Natural killer cell treated with Interleukin-12 subunit alpha and Interleukin-12 subunit beta and Interleukin-15 and Interleukin-18, amount 100 ng/mL, for 72 hours (primary cell): ENCODE results near the gene CCDC127. TPM values are rescaled to one million over a fixed set of nuclear protein-coding genes. Genes with fewer than 3 reads are reported as not detected.
A peak's percentile ranks its signal among the peaks of the same experiment; 100 is the strongest.

Experiments used
- ATAC-seq, 2 donors: fragments of 150-1000 bp; cut with Tn5 transposase in 1 of 2; sonication (Bioruptor Pico), chemical (Tn5 transposase) in 1 of 2; 2 replicates each; pipeline ENCODE4 v1.10.0; 2021
- DNase-seq: peaks from one replicate; pipeline ENCODE4 v3.0.0; 2022; ENCODE audit warnings: low spot score
- H3K27ac Mint-ChIP-seq, 2 donors: 1 replicate in 1 of 2; 2 replicates in 1 of 2; pipeline ENCODE4 v1.8.0; 2022; ENCODE audit warnings: mixed read lengths in 2 of 2, mild to moderate bottlenecking in 1 of 2, moderate library complexity in 1 of 2
- H3K27me3 Mint-ChIP-seq, 2 donors: 1 replicate in 1 of 2; 2 replicates in 1 of 2; pipeline ENCODE4 v1.8.0; 2022; ENCODE audit warnings: mixed read lengths in 2 of 2
- H3K36me3 Mint-ChIP-seq: one replicate; pipeline ENCODE4 v1.8.0; 2022; ENCODE audit warnings: mixed read lengths
- H3K4me1 Mint-ChIP-seq, 2 donors: 1 replicate in 1 of 2; 2 replicates in 1 of 2; pipeline ENCODE4 v1.8.0; 2022; ENCODE audit warnings: low read depth in 2 of 2, mixed read lengths in 2 of 2, mild to moderate bottlenecking in 1 of 2
- H3K4me3 Mint-ChIP-seq: one replicate; pipeline ENCODE4 v1.8.0; 2022; ENCODE audit warnings: mixed read lengths
- H3K9me3 Mint-ChIP-seq: 2 replicates; pipeline ENCODE4 v1.8.0; 2022; ENCODE audit warnings: mixed read lengths
- total RNA-seq, 2 donors: library from RNA; stranded (reverse); gene quantifications; one replicate each; pipeline ENCODE4 v1.2.3, GENCODE V29; 2022

Gene CCDC127
- total RNA-seq, 2 donors from 2014 or later = 4.3 to 9.1 TPM

DNA sequence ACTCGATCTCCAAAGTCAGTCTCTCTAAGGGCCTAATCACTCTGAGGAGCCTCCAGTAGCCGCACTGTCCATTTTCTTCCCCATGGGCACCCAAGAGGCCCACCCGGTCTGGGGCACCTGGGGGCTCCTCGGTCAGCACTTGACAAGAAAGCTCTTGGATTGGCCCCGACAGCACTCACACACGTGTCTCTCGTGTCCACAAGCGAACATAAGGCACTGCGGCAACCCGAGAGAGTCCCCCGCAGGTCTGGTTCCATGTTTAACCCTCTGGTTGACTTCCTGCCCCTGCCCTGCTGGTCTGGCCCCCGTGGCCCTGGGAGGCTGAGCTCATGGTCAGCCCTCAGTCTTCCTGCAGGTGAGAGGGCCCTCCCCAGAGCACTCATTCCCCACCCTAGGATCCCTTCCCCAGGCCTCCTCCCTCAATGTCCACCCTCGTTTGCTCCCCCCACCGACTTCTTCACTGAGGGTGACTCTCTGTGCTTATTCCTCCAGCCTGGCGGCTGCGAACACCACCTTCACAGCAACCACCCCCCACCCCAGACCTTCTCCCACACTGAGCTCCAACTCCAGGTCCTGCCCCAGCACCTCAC is 43.0 kb downstream of the CCDC127 start:
- H3K9me3 Mint-ChIP-seq = no peaks in the 10 kb centered on the region
- no peak overlapping the region for H3K27ac Mint-ChIP-seq
- ATAC-seq (no peak), DNase-seq (no peak)
- H3K36me3 Mint-ChIP-seq = no peaks in the 10 kb centered on the region
- peaks cover 2 to 25% of the 10 kb centered on the region in 2 donors for H3K27me3 Mint-ChIP-seq
- H3K4me1 Mint-ChIP-seq = no peaks in the 10 kb centered on the region
- no peak overlapping the region for H3K4me3 Mint-ChIP-seq

DNA sequence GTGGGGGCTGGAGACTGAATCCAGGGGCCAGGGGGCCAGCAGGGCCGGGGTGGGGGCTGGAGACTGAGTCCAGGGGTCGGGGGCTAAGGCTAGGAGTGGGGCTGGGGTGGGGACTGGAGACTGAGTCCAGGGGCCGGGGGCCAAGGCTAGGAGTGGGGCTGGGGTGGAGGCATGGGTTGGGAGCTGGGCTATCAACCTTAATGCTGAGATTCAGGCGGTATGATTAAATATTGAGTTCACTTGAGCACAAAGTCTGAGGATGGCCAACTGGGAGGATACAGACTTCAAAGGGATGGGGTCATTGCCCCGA is 43.7 kb downstream of the CCDC127 start:
- peaks cover 2 to 17% of the 10 kb centered on the region in 2 donors for H3K27me3 Mint-ChIP-seq
- no peak overlapping the region for H3K27ac Mint-ChIP-seq
- no peak for ATAC-seq
- DNase-seq = no peak
- no peaks in the 10 kb centered on the region for H3K9me3 Mint-ChIP-seq
- H3K4me3 Mint-ChIP-seq = no peak overlapping the region
- H3K36me3 Mint-ChIP-seq = no peaks in the 10 kb centered on the region
- H3K4me1 Mint-ChIP-seq = no peaks in the 10 kb centered on the region

DNA sequence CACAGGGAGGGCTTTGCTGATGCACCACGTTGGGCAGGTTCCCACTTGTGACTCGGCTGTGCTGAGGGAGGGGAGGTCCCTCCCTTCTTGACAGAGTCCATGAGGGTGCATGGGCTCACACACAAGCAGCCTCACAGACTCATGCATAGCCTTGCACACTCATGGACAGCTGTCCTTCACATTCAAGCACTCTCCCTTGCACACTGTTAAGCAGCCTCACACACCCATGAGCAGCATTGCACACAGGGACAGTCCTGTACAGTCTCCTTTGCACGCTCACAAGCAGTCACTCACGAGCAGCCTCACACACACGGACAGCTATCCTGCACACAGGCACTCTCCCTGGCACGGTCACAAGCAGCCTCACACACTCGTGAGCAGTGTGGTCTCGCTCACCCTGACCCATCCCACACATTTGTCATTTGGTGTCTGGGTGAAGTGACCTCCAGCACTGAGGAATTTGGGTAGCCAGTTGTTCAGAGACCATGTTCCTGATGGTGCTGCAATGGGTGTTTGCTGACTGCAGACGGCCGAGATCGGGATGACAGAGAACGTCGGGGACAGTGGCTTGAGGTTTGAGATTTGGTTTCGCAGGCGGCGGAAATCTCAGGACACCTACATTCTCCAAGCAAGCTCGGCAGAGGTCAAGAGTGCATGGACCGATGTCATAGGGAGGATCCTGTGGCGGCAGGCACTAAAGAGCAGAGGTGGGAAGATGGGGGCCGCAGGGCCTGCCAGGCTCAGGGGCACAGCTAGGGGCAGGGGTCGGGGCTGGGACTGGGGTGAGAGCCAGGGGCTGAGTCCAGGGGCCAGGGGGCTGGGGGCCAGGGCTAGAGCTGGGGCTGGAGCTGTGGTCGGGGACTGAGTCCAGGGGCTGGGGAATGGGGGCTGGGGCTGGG is 44.3 kb downstream of the CCDC127 start:
- no peak overlapping the region for H3K4me3 Mint-ChIP-seq
- DNase-seq (no peak), ATAC-seq (no peak)
- no peaks in the 10 kb centered on the region for H3K36me3 Mint-ChIP-seq
- no peak overlapping the region for H3K27ac Mint-ChIP-seq
- H3K9me3 Mint-ChIP-seq = no peaks in the 10 kb centered on the region
- no peaks in the 10 kb centered on the region for H3K4me1 Mint-ChIP-seq
- peaks cover 0 to 11% of the 10 kb centered on the region in 2 donors for H3K27me3 Mint-ChIP-seq

DNA sequence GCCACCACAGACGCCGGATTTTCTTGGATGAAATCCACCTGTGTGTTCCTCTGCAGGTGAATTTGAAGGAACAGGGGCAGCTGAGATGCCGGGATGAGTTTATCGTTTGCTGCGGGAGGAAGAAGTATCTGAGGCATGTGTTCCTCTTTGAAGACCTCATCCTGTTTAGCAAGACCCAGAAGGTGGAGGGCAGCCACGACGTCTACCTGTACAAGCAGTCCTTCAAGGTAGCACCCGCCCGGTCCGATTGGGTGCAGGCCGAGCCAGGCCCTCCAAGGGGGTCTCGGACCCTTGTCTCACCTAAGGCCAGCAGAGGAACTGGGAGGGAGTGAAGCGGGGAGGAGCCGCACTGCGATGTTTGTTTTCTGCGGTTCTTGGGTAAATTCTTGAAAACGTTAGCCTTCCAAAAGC is 45.1 kb downstream of the CCDC127 start:
- ATAC-seq = no peak
- H3K4me3 Mint-ChIP-seq = no peak overlapping the region
- H3K27ac Mint-ChIP-seq = no peak overlapping the region
- peaks cover 0 to 6% of the 10 kb centered on the region in 2 donors for H3K27me3 Mint-ChIP-seq
- H3K36me3 Mint-ChIP-seq = no peaks in the 10 kb centered on the region
- no peaks in the 10 kb centered on the region for H3K9me3 Mint-ChIP-seq
- H3K4me1 Mint-ChIP-seq = no peaks in the 10 kb centered on the region
- no peak for DNase-seq

DNA sequence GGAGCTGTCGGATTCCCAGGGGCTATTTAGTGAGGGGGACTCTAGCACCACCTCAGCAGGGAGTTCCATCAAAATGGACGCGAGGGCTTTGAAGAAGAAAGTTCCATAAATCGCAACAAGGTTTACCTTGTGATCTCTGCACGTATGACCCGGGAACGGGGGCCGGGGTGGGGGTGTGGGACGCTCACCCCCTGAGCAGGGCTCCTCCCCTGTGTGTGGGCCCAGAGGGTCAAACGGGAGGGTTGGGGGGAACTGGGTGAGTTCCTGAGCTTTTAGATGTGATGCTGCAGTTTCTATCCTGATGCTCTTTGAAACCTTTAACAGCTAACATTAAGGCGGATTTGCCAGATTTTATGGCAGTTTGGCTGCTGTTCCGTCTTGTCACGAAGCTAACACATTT is 45.5 kb downstream of the CCDC127 start:
- H3K4me3 Mint-ChIP-seq = no peak overlapping the region
- no peak overlapping the region for H3K27ac Mint-ChIP-seq
- ATAC-seq (no peak), DNase-seq (no peak)
- no peaks in the 10 kb centered on the region for H3K36me3 Mint-ChIP-seq
- H3K27me3 Mint-ChIP-seq = peaks cover 0 to 6% of the 10 kb centered on the region in 2 donors
- no peaks in the 10 kb centered on the region for H3K9me3 Mint-ChIP-seq
- H3K4me1 Mint-ChIP-seq = no peaks in the 10 kb centered on the region

DNA sequence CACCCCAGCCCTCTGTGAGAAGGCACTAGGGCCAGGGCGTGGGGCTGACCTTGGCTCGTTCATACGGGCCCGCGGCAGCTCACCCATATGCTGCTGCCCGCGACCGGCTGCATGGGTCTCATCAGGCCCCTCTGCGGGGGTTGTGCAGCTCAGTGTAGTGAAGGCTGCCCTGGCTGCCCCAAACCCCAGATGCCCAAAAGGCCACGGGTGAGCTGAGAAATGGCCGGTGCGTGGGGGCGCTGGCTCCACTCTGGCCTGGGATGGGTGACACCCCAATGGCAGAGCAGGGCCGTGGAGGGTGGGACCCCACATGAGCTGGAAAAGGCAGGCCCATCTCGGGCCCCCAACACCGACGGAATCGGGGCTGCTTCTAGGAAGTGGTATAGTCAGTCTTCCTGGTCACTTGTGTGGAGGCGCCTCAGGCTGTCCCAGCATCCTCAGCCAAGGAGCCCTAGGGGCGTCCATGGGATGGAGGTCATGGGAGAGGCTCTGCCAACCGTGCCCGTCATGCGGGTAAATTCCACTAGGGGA is 46.1 kb downstream of the CCDC127 start:
- H3K9me3 Mint-ChIP-seq = no peaks in the 10 kb centered on the region
- DNase-seq (no peak), ATAC-seq (peak in 1 of 2 donors; percentile 7)
- peaks cover 0 to 1% of the 10 kb centered on the region in 2 donors for H3K27me3 Mint-ChIP-seq
- H3K27ac Mint-ChIP-seq = no peak overlapping the region
- no peak overlapping the region for H3K4me3 Mint-ChIP-seq
- H3K36me3 Mint-ChIP-seq = no peaks in the 10 kb centered on the region
- no peaks in the 10 kb centered on the region for H3K4me1 Mint-ChIP-seq

DNA sequence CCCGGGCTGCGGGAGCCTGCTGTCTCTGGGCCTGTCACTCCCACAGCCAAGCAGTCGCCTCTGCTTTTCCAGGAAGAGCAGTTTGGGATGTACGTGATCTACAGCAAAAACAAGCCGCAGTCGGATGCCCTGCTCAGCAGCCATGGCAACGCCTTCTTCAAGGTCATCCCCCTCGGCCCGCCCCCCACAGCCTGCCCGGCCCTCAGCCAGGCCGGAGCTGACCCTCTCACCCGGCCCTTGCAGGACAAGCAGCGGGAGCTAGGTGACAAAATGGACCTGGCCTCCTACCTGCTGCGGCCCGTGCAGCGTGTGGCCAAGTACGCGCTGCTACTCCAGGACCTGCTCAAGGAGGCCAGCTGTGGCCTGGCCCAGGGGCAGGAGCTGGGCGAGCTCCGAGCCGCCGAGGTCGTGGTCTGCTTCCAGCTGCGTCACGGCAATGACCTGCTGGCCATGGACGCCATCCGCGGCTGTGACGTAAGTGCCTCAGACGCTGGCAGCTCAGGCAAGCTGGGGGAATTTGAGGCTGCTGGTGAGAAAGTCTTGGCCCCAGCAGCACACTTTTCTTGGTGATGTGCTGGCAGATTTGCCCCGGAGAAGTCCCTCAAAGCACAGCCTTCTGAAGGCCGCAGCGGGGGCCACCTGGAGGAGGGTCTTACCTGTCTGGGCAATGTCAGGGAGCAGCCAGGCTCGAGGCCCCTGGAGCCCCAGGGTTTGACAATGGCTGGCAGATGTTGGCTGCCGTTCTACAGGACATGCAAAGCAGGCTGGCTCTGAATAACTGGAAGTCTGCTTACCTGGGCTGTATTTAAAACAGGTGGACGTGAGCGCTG is 46.8 kb downstream of the CCDC127 start:
- no peak for DNase-seq
- Mint-ChIP-seq H3K4me3 (no peak overlapping the region), H3K9me3 (no peaks in the 10 kb centered on the region), H3K27ac (no peak overlapping the region), H3K36me3 (no peaks in the 10 kb centered on the region), H3K27me3 (no peaks in the 10 kb centered on the region), H3K4me1 (no peaks in the 10 kb centered on the region)
- no peak for ATAC-seq

DNA sequence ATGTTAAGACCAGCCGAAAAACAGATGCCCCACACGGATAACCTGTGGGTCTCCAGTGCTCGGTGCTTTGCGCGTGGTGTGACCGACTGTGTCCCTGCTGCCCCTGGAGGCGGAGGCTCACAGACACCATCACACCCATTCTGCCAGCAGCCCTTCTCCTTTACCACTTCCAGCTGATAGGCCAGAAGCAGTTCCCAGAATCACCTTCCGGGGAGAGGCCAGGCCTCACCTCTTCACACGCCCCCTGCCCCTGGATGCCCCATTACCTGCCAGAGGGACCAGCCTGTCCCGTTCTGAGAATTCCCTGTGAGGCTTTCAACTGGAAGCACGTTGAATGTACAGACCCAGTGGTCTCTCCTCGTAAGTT is 48.2 kb downstream of the CCDC127 start:
- Mint-ChIP-seq H3K4me3 (no peak overlapping the region), H3K9me3 (no peaks in the 10 kb centered on the region), H3K27ac (no peak overlapping the region), H3K36me3 (no peaks in the 10 kb centered on the region), H3K4me1 (no peaks in the 10 kb centered on the region), H3K27me3 (no peaks in the 10 kb centered on the region)
- ATAC-seq = no peak
- no peak for DNase-seq

DNA sequence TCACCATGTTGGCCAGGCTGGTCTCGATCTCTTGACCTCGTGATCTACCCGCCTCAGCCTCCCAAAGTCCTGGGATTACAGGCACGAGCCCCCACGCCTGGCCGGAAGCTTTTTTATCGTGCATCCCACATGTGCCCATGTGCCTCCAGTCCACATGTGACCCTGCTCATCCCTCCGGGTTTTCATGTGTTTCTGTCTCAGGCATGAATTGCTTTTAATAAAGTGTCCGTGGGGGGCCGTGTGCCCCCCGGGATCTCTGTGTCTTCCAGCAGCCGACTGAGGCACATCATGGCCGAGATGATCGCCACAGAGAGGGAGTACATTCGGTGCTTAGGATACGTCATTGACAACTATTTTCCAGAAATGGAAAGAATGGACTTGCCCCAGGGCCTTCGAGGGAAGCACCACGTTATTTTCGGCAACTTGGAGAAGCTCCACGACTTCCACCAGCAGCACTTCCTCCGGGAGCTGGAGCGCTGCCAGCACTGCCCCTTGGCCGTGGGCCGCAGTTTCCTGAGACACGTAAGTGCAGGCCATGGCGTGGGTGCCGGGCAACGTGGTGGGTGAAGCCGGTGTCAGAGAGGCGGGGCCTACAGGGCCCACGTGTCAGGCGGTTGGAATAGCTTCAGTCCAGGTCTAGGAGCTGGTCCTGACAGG is 48.8 kb downstream of the CCDC127 start:
- Mint-ChIP-seq H3K27me3 (no peaks in the 10 kb centered on the region), H3K27ac (no peak overlapping the region), H3K4me3 (no peak overlapping the region), H3K36me3 (no peaks in the 10 kb centered on the region), H3K4me1 (no peaks in the 10 kb centered on the region), H3K9me3 (no peaks in the 10 kb centered on the region)
- ATAC-seq (no peak), DNase-seq (no peak)

DNA sequence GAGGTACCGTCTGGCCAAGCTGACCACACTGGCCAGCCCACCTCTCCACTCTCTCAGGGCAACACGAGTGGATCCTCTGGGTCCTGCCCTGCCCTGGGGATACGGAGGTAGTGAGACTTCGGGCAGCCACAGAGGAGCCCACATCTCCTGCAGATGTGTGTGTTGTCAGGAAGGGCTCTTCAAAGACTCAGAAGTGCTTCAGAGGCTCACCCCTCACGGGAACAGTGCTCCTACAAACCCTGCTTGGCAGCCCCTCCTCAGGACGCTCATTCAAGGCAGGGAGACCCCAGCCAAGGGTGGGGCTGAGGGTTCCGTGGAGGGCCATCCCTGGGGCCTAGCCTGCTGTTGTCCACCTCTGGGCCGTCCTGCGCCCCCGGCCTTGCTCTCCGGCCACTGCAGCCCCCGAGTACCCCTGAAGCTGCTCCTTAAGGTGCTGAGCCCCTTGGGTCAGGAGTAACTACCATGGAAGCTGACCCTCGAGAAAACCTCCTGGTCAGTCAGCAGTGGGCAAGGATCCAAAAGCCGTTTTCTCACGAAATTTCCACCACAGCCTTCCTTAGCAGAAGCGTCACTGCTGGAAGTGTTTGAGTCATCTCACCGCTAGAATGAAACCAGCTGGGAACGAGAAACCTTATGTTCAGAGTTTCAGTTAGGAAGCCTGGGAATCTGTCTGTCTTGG is 49.8 kb downstream of the CCDC127 start:
- Mint-ChIP-seq H3K27me3 (no peaks in the 10 kb centered on the region), H3K4me3 (no peak overlapping the region), H3K27ac (no peak overlapping the region), H3K9me3 (no peaks in the 10 kb centered on the region), H3K4me1 (no peaks in the 10 kb centered on the region), H3K36me3 (no peaks in the 10 kb centered on the region)
- peak in 1 of 2 donors; percentile 22 for ATAC-seq
- no peak for DNase-seq

DNA sequence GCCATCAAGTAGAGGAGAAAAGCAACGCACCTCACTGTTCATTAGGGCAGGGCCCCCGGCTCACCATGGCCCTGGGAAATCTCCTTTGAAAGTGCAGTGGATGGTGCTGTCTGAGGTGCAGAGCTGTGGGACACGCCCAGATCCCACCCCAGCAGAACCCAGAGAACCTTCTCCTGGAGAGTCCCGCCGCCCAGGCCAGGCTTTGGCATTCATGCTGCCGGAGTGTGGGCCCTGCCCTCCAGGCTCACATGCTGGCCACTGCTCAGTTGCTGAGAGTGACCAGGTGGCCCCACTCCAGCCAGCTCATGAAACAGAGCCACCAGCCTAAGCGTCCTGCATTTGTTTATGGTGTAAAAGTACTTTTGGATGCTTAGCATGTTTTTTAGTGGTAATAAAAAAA is 50.4 kb downstream of the CCDC127 start:
- Mint-ChIP-seq H3K27ac (no peak overlapping the region), H3K27me3 (no peaks in the 10 kb centered on the region), H3K9me3 (no peaks in the 10 kb centered on the region), H3K4me3 (no peak overlapping the region), H3K36me3 (no peaks in the 10 kb centered on the region), H3K4me1 (no peaks in the 10 kb centered on the region)
- ATAC-seq (no peak), DNase-seq (no peak)

DNA sequence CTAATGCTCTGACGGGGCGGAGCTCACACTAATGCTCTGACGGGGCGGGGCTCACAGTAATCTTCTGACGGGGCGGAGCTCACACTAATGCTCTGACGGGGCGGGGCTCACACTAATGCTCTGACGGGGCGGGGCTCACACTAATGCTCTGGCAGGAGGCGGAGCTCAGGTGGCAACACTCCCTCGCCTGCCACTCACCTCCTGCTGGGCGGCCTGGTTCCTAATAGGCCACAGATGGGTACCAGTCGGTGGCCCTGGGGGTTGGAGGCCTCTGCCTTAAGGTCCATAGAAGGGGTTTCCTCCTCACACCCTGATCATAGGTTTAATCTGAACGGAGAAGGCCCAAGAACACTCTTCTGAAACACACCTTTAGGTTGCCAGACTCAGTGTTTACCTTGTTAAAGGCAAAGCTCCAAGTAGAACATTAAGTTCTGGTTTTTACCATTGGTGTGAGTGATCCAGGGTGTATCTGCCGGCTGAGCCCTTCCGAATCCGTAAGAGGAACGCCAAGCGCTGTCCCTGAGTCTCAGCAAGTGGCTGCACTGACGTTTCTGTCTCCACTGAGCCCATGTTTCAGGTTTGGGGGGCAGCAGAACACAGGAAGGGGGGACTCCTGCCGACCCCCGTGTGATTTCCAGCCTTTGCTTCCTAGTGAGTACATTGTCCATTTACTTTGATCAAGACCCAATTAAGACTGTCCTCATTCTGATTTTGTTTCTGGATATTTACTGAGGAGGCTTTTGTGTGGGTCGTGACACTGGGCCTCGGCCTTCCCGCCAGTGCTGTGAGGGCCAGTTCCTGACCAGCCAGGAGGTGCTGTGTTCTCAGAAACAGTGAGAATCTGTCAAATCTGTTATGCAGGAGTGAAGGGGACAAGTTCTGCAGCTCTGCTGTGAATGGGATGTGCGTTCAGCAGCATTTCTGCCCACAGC is 51.2 kb downstream of the CCDC127 start:
- H3K27ac Mint-ChIP-seq = no peak overlapping the region
- no peaks in the 10 kb centered on the region for H3K27me3 Mint-ChIP-seq
- H3K4me3 Mint-ChIP-seq = no peak overlapping the region
- H3K9me3 Mint-ChIP-seq = no peaks in the 10 kb centered on the region
- no peaks in the 10 kb centered on the region for H3K36me3 Mint-ChIP-seq
- no peak for DNase-seq
- no peaks in the 10 kb centered on the region for H3K4me1 Mint-ChIP-seq
- no peak for ATAC-seq
